HG03060 (cell line): ENCODE results near the gene PLA2G5.

Experiments used
- ATAC-seq: cut with Tn5 transposase; IDR thresholded peaks from one replicate; pipeline ENCODE4 v1.9.1; 2021; ENCODE audit warnings: low read depth, moderate number of reproducible peaks; ENCODE audit not compliant: unreplicated experiment

The PLA2G5 gene

GRCh38 chr1:20089328-20090077 lies 19.5 kb downstream of the PLA2G5 start:
- no peak for ATAC-seq

GRCh38 chr1:20090119-20090518 lies 20.1 kb downstream of the PLA2G5 start:
- ATAC-seq: no peak

- no peak for ATAC-seq
These were observed 20.6 kb downstream of the PLA2G5 start for GRCh38 chr1:20090641-20091040.

- no peak for ATAC-seq
These were observed 23.3 kb downstream of the PLA2G5 start for GRCh38 chr1:20093303-20093702.

- ATAC-seq: no peak
These were observed 24.0 kb downstream of the PLA2G5 start for GRCh38 chr1:20093940-20094391.

- ATAC-seq: no peak
These were observed 25.8 kb downstream of the PLA2G5 start for GRCh38 chr1:20095564-20096434.

- ATAC-seq: no peak
These were observed 26.9 kb downstream of the PLA2G5 start for GRCh38 chr1:20096840-20097447.

- ATAC-seq: no peak
These were observed 29.5 kb downstream of the PLA2G5 start for GRCh38 chr1:20099533-20099932.

GRCh38 chr1:20100632-20101355 lies 30.8 kb downstream of the PLA2G5 start:
- no peak for ATAC-seq

- no peak for ATAC-seq
These were observed 32.9 kb downstream of the PLA2G5 start for GRCh38 chr1:20102875-20103274.

GRCh38 chr1:20105856-20106255 lies 35.9 kb downstream of the PLA2G5 start:
- ATAC-seq: no peak

- no peak for ATAC-seq
These were observed 37.4 kb downstream of the PLA2G5 start for GRCh38 chr1:20107351-20107750.

GRCh38 chr1:20107796-20108195 lies 37.8 kb downstream of the PLA2G5 start:
- no peak for ATAC-seq

- no peak for ATAC-seq
These were observed 38.6 kb downstream of the PLA2G5 start for GRCh38 chr1:20108366-20109123.

- no peak for ATAC-seq
These were observed 39.3 kb downstream of the PLA2G5 start for GRCh38 chr1:20109223-20109856.

- ATAC-seq: no peak
These were observed 40.7 kb downstream of the PLA2G5 start for GRCh38 chr1:20110679-20111078.

- no peak for ATAC-seq
These were observed 41.5 kb downstream of the PLA2G5 start for GRCh38 chr1:20111452-20111851.

- no peak for ATAC-seq
These were observed 42.4 kb downstream of the PLA2G5 start for GRCh38 chr1:20112279-20113000.
